GM21737 (cell line): ENCODE measurements around the gene NAA25.

Experiments used
- ATAC-seq: cut with Tn5 transposase; IDR thresholded peaks from one replicate; pipeline ENCODE4 v1.9.1; 2021; ENCODE audit warnings: mild to moderate bottlenecking, moderate library complexity; ENCODE audit not compliant: unreplicated experiment

The NAA25 gene

GRCh38 chr12:111980598-111980997 is 128.0 kb downstream of the NAA25 start:
- no peak for ATAC-seq

- ATAC-seq: no peak
These were observed 130.0 kb downstream of the NAA25 start for GRCh38 chr12:111978545-111978944.

GRCh38 chr12:111976860-111977259 is 131.7 kb downstream of the NAA25 start:
- no peak for ATAC-seq
